SU-DHL-6 (cell line): Measurements from ENCODE around the gene GPD1.
A peak's percentile ranks its signal among the peaks of the same experiment; 100 is the strongest.

ENCODE experiments used
- H2AFZ ChIP-seq: fragments of 200-600 bp; sonication (generic); 2 replicates; pipeline ENCODE4 v1.6.1; 2014; ENCODE audit warnings: low read depth, mild to moderate bottlenecking, moderate library complexity, mixed read lengths, antibody characterized with exemption, low read length; ENCODE audit not compliant: severe bottlenecking
- H3F3A ChIP-seq: fragments of 200-600 bp; shearing (Covaris generic); 2 replicates; pipeline ENCODE4 v1.6.0; 2016; ENCODE audit warnings: antibody characterized with exemption, mild to moderate bottlenecking; ENCODE audit not compliant: insufficient read depth
- H3K27ac ChIP-seq: fragments of 200-600 bp; sonication (generic); 2 replicates; pipeline ENCODE4 v1.5.1; 2016; ENCODE audit warnings: low read depth, mild to moderate bottlenecking, low read length, moderate library complexity, mixed read lengths
- H3K27me3 ChIP-seq: fragments of 200-600 bp; sonication (generic), shearing (Covaris generic); 2 replicates; pipeline ENCODE4 v1.6.0; 2014; ENCODE audit warnings: mild to moderate bottlenecking, low read length
- H3K36me3 ChIP-seq: fragments of 200-600 bp; sonication (generic); 2 replicates; pipeline ENCODE4 v1.6.1; 2014; ENCODE audit warnings: mild to moderate bottlenecking, low read length, mixed read lengths
- H3K4me2 ChIP-seq: fragments of 300-600, 200-600 bp; shearing (Covaris generic), sonication (generic); 2 replicates; pipeline ENCODE4 v1.6.0; 2014; ENCODE audit warnings: low read length, low read depth, mild to moderate bottlenecking; ENCODE audit not compliant: poor library complexity, severe bottlenecking
- H3K4me3 ChIP-seq: fragments of 200-600 bp; sonication (generic); 2 replicates; pipeline ENCODE4 v1.5.1; 2014; ENCODE audit warnings: antibody characterized with exemption, low read length, mild to moderate bottlenecking, mixed read lengths; ENCODE audit not compliant: insufficient read depth, poor library complexity, severe bottlenecking
- H3K79me2 ChIP-seq: fragments of 200-600 bp; sonication (generic); 2 replicates; pipeline ENCODE4 v1.6.1; 2014; ENCODE audit warnings: mild to moderate bottlenecking, low read length, moderate library complexity; ENCODE audit not compliant: insufficient read depth
- H3K9ac ChIP-seq: fragments of 200-600 bp; sonication (generic); 2 replicates; pipeline ENCODE4 v1.7.0; 2014; ENCODE audit warnings: mild to moderate bottlenecking, low read length
- H3K9me2 ChIP-seq: fragments of 200-600 bp; sonication (generic); replicated peaks from 2 replicates; pipeline ENCODE4 v1.6.1; 2014; ENCODE audit warnings: low read length; ENCODE audit not compliant: insufficient read depth
- H3K9me3 ChIP-seq: fragments of 200-600 bp; sonication (generic); 2 replicates; pipeline ENCODE4 v1.6.1; 2014; ENCODE audit warnings: low read length, mixed read lengths; ENCODE audit not compliant: insufficient read depth
- H4K20me1 ChIP-seq: fragments of 200-600 bp; sonication (generic); 2 replicates; pipeline ENCODE4 v1.6.1; 2014; ENCODE audit warnings: low read depth, mild to moderate bottlenecking, antibody characterized with exemption, low read length, moderate library complexity, mixed read lengths
- EZH2phosphoT487 ChIP-seq: fragments of 200-600 bp; sonication (generic), shearing (Covaris generic); conservative IDR thresholded peaks from 2 replicates; pipeline ENCODE4 v1.6.1; 2018; ENCODE audit warnings: mild to moderate bottlenecking, antibody characterized with exemption, low read length, moderate library complexity, mixed read lengths
- TF ChIP-seq, protein P1 (sequence below): fragments of 200-600 bp; sonication (generic); IDR thresholded peaks from one replicate; pipeline ENCODE4 v1.5.1; 2017; ENCODE audit warnings: antibody characterized with exemption, mild to moderate bottlenecking, low read length, moderate library complexity; ENCODE audit not compliant: insufficient read depth, poor library complexity, severe bottlenecking

Gene GPD1

GRCh38 chr12:50103767-50104321 is at the start of gene GPD1:
TSS of gene GPD1 (plus strand) at chr12:50104008. CDS start at chr12:50104051, 43 bp downstream.
- no peaks in the 10 kb centered on the region for H3F3A ChIP-seq
- H3K36me3 ChIP-seq, result no peaks in the 10 kb centered on the region
- H3K4me2 ChIP-seq, result no peak within 1 kb of the TSS
- no peaks in the 10 kb centered on the region for H3K9me3 ChIP-seq
- H3K9me2 ChIP-seq, result no peaks in the 10 kb centered on the region
- H2AFZ ChIP-seq, result no peak within 1 kb of the TSS
- H3K79me2 ChIP-seq, result no peaks in the 10 kb centered on the region
- H3K4me3 ChIP-seq, result no peak within 1 kb of the TSS
- H3K27ac ChIP-seq, result no peak within 1 kb of the TSS
- H3K9ac ChIP-seq, result no peak within 1 kb of the TSS
- no peaks in the 10 kb centered on the region for H4K20me1 ChIP-seq
- no peak for TF ChIP-seq EZH2phosphoT487
- TF ChIP-seq, protein P1, sequence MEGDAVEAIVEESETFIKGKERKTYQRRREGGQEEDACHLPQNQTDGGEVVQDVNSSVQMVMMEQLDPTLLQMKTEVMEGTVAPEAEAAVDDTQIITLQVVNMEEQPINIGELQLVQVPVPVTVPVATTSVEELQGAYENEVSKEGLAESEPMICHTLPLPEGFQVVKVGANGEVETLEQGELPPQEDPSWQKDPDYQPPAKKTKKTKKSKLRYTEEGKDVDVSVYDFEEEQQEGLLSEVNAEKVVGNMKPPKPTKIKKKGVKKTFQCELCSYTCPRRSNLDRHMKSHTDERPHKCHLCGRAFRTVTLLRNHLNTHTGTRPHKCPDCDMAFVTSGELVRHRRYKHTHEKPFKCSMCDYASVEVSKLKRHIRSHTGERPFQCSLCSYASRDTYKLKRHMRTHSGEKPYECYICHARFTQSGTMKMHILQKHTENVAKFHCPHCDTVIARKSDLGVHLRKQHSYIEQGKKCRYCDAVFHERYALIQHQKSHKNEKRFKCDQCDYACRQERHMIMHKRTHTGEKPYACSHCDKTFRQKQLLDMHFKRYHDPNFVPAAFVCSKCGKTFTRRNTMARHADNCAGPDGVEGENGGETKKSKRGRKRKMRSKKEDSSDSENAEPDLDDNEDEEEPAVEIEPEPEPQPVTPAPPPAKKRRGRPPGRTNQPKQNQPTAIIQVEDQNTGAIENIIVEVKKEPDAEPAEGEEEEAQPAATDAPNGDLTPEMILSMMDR, result no peak
- H3K27me3 ChIP-seq, result no peaks in the 10 kb centered on the region

GRCh38 chr12:50055831-50056638 is 47.8 kb upstream of the GPD1 start:
- Histone ChIP-seq H3K27ac (no peak overlapping the region), H3F3A (no peaks in the 10 kb centered on the region), H3K79me2 (no peaks in the 10 kb centered on the region), H3K4me3 (no peak overlapping the region), H3K27me3 (no peaks in the 10 kb centered on the region), H3K9ac (no peak overlapping the region; the same call in 1 of the 2 replicates), H4K20me1 (no peaks in the 10 kb centered on the region), H3K9me2 (no peaks in the 10 kb centered on the region), H3K4me2 (peak overlapping the region; percentile 41), H2AFZ (peak overlapping the region; percentile 61), H3K36me3 (no peaks in the 10 kb centered on the region), H3K9me3 (no peaks in the 10 kb centered on the region)
- no peak for TF ChIP-seq EZH2phosphoT487
- TF ChIP-seq, protein P1, result peak; percentile 95

- no peak overlapping the region for H2AFZ ChIP-seq
- no peaks in the 10 kb centered on the region for H3K27me3 ChIP-seq
- no peaks in the 10 kb centered on the region for H3K79me2 ChIP-seq
- peak overlapping the region; percentile 65 for H3K4me2 ChIP-seq
- TF ChIP-seq, protein P1, result no peak
- TF ChIP-seq EZH2phosphoT487, result no peak
- H3K9me3 ChIP-seq, result no peaks in the 10 kb centered on the region
- no peak overlapping the region for H3K4me3 ChIP-seq
- no peak overlapping the region for H3K9ac ChIP-seq
- no peaks in the 10 kb centered on the region for H4K20me1 ChIP-seq
- H3K36me3 ChIP-seq, result no peaks in the 10 kb centered on the region
- H3K27ac ChIP-seq, result no peak overlapping the region
- H3F3A ChIP-seq, result no peaks in the 10 kb centered on the region
- H3K9me2 ChIP-seq, result no peaks in the 10 kb centered on the region
These were observed 47.2 kb upstream of the GPD1 start for GRCh38 chr12:50056639-50056976.
